Calu3 (cell line): ENCODE results near the gene TMEM108. TPM values are rescaled to one million over a fixed set of nuclear protein-coding genes. Genes with fewer than 3 reads are reported as not detected.

Source experiments
- BruUV-seq: library from RNA; stranded (reverse); fragments of 400-500 nt; replicated peaks from 2 replicates; lab custom pipeline; 2021; lab: Mats Ljungman, UMichigan
- CTCF ChIA-PET: fragments of 300-600 bp; sonication (Branson Sonifier 250); formaldehyde crosslinking; loops from one replicate; lab custom pipeline; 2022; ENCODE audit warnings: antibody characterized with exemption; lab: Charles Lee
- DNase-seq: peaks from one replicate; pipeline ENCODE4 v3.0.0; 2022
- H3K27ac Mint-ChIP-seq: one replicate; pipeline ENCODE4 v1.8.0; 2022; ENCODE audit warnings: mixed read lengths; ENCODE audit not compliant: unreplicated experiment
- H3K27me3 Mint-ChIP-seq: one replicate; pipeline ENCODE4 v1.8.0; 2022; ENCODE audit warnings: mixed read lengths; ENCODE audit not compliant: unreplicated experiment
- H3K36me3 Mint-ChIP-seq: one replicate; pipeline ENCODE4 v1.8.0; 2022; ENCODE audit warnings: mild to moderate bottlenecking, moderate library complexity, mixed read lengths; ENCODE audit not compliant: insufficient read depth, unreplicated experiment
- H3K4me1 Mint-ChIP-seq: one replicate; pipeline ENCODE4 v1.8.0; 2022; ENCODE audit warnings: mild to moderate bottlenecking, low read depth, mixed read lengths; ENCODE audit not compliant: unreplicated experiment
- H3K4me3 Mint-ChIP-seq: one replicate; pipeline ENCODE4 v1.8.0; 2022; ENCODE audit warnings: mild to moderate bottlenecking, low read depth, moderate library complexity, mixed read lengths; ENCODE audit not compliant: unreplicated experiment
- H3K9me3 Mint-ChIP-seq: one replicate; pipeline ENCODE4 v1.8.0; 2022; ENCODE audit warnings: low read depth, mixed read lengths; ENCODE audit not compliant: unreplicated experiment
- intact Hi-C: fragments of 100-400 bp; cut with micrococcal nuclease; formaldehyde crosslinking; loops from one replicate; pipeline ENCODE4 v1.10.0; 2022; ENCODE audit not compliant: unreplicated experiment
- total RNA-seq: library from RNA; stranded (reverse); gene quantifications from 2 replicates; pipeline ENCODE4 v1.2.3, GENCODE V29; 2022
- TF ChIP-seq, protein P1 (sequence below): fragments of 200-600 bp; IDR thresholded peaks from one replicate; pipeline ENCODE4 v1.8.0; 2022; ENCODE audit warnings: antibody characterized with exemption; ENCODE audit not compliant: unreplicated experiment

The TMEM108 gene
- total RNA-seq, 1 experiment from 2014 or later, result not detected

DNA sequence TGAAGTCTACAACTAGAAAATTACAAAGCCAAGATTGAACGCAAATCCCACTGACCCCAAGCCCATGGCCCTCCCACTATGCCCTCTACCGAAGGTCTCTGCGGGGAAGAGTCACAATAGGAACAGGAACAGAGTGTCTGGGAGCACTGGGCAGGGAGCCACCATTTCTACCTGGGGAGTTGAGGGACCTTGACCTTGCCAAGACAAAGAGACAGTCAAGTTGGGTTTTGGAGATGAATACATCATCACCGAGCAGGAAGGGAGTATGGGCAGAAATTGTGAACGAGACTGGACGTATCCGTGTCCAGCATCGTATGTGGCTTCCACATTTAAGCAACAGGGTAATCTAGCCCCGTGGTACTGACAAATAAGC is 330.9 kb downstream of the TMEM108 start:
- Mint-ChIP-seq H3K36me3 (no peaks in the 10 kb centered on the region), H3K9me3 (no peaks in the 10 kb centered on the region), H3K4me3 (no peak overlapping the region), H3K4me1 (no peaks in the 10 kb centered on the region), H3K27me3 (peaks cover 100% of the 10 kb centered on the region), H3K27ac (no peak overlapping the region)
- TF ChIP-seq, protein P1, sequence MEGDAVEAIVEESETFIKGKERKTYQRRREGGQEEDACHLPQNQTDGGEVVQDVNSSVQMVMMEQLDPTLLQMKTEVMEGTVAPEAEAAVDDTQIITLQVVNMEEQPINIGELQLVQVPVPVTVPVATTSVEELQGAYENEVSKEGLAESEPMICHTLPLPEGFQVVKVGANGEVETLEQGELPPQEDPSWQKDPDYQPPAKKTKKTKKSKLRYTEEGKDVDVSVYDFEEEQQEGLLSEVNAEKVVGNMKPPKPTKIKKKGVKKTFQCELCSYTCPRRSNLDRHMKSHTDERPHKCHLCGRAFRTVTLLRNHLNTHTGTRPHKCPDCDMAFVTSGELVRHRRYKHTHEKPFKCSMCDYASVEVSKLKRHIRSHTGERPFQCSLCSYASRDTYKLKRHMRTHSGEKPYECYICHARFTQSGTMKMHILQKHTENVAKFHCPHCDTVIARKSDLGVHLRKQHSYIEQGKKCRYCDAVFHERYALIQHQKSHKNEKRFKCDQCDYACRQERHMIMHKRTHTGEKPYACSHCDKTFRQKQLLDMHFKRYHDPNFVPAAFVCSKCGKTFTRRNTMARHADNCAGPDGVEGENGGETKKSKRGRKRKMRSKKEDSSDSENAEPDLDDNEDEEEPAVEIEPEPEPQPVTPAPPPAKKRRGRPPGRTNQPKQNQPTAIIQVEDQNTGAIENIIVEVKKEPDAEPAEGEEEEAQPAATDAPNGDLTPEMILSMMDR, result no peak
- CTCF ChIA-PET, result no interaction called here
- intact Hi-C loops, result no loop called here
- no TSS peak for BruUV-seq
- DNase-seq, result no peak

DNA sequence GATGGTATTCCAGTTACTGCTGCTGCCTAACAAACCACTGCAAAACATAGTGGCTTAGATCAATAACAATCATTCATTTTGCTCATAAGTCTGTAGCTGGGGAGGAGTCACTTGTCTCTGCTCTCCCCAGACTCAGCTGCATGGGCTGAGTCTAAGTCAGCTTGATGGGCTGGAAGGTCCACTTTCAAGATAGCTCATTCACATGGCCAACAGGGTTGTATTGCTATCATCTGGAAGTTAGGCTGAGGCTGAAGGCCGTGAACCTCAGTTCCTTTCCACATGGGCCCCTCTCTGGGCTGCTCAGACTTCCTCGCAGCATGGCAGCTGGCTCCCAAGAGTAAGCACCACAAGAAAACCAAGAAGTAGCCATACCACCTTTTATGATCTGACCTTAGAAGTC is 333.0 kb downstream of the TMEM108 start:
- no TSS peak for BruUV-seq
- Mint-ChIP-seq H3K4me1 (no peaks in the 10 kb centered on the region), H3K27ac (no peak overlapping the region), H3K4me3 (no peak overlapping the region), H3K36me3 (no peaks in the 10 kb centered on the region), H3K9me3 (no peaks in the 10 kb centered on the region), H3K27me3 (peaks cover 100% of the 10 kb centered on the region)
- CTCF ChIA-PET, result interaction anchor here (1.1 to 1.8 kb wide), 3 partner anchors 9 to 330 kb away, joined by 4 to 9 read pairs (median 5); no protein-coding TSS in a partner anchor
- TF ChIP-seq, protein P1, result no peak
- intact Hi-C loops, result no loop called here
- no peak for DNase-seq

DNA sequence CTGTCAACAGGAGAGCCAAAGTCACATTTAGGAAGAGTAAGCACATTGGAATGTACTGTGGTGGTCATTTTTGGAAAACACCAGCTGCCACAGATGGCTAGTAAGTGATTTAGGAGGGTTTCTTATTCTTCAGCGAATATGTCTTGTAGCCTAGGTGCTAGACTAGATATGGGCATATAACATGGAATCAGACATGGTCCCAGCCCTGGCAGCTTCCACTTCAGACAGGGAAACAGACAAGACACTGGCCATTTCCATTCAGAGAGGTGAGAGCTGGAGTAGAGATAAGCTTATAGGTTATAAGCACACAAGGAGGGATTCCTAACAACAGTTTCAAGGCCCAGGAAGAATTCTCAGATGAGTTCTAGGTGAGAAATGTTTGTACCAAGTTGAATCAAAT is 333.5 kb downstream of the TMEM108 start:
- no peaks in the 10 kb centered on the region for H3K36me3 Mint-ChIP-seq
- BruUV-seq, result no TSS peak
- intact Hi-C loops, result no loop called here

DNA sequence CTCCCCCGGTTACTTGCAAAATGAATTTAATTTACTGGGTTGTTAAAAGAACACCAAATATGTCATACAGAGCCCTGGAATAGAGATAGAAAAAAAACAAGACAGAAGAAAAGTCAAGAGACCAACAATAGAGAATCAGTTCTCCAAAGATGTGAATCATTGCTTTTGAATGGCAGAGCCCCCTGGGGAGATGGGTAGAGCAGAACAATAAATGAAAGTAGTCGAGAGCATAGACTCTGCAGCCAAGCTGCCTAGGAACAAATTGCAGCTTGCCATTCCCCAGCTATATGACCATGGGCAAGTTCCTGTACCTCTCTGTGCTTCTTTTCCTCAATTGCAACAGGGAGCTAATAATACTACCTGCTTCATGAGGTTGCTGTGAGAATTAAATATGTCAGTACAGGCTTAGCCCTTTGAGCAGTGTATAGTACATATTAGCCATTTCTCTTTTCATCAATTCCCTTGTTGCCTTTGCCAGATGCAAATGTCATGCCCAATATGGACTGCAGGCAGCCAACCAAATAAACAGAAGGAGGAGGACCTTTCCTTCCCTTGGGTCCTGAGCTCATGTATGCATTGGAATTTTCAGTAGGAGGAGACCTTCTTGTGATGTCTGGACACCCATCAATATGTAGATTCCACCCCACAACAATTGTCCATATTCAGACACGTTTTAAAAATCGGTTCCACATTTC is 336.7 kb downstream of the TMEM108 start:
- no TSS peak for BruUV-seq

More for the DNA sequence above, 333.5 kb downstream of the TMEM108 start:
- peaks cover 100% of the 10 kb centered on the region for H3K27me3 Mint-ChIP-seq
- CTCF ChIA-PET, result interaction anchor here (1.8 kb wide), 1 partner anchor 330 kb away, joined by 5 read pairs; no protein-coding TSS in a partner anchor
- no peak for DNase-seq
- no peak overlapping the region for H3K27ac Mint-ChIP-seq
- TF ChIP-seq, protein P1, result no peak
- no peak overlapping the region for H3K4me3 Mint-ChIP-seq
- H3K4me1 Mint-ChIP-seq, result no peaks in the 10 kb centered on the region
- no peaks in the 10 kb centered on the region for H3K9me3 Mint-ChIP-seq

More for the DNA sequence above, 336.7 kb downstream of the TMEM108 start:
- no peak overlapping the region for H3K4me3 Mint-ChIP-seq
- H3K4me1 Mint-ChIP-seq, result no peaks in the 10 kb centered on the region
- CTCF ChIA-PET, result no interaction called here
- DNase-seq, result no peak
- peaks cover 98% of the 10 kb centered on the region for H3K27me3 Mint-ChIP-seq
- H3K27ac Mint-ChIP-seq, result no peak overlapping the region
- TF ChIP-seq, protein P1, result no peak
- intact Hi-C loops, result no loop called here
- no peaks in the 10 kb centered on the region for H3K36me3 Mint-ChIP-seq
- no peaks in the 10 kb centered on the region for H3K9me3 Mint-ChIP-seq
